NB4 (cell line): ENCODE data around the gene ZNF83.

Experiments
- DNase-seq: peaks from one replicate; pipeline ENCODE4 v3.0.0; 2010; ENCODE audit warnings: low read depth
- H3K4me3 ChIP-seq: one replicate; pipeline ENCODE4 v1.5.1; 2011; ENCODE audit warnings: mild to moderate bottlenecking, low read depth, low read length, moderate library complexity
- MYC ChIP-seq: IDR thresholded peaks from 2 replicates; pipeline ENCODE4 v1.6.1; 2011; ENCODE audit warnings: low read depth, low read length
- POLR2A ChIP-seq: IDR thresholded peaks from 2 replicates; pipeline ENCODE4 v1.6.1; 2011; ENCODE audit warnings: mild to moderate bottlenecking; ENCODE audit not compliant: insufficient read length; ENCODE audit errors: extremely low read depth
- TF ChIP-seq, protein P1 (sequence below): IDR thresholded peaks from one replicate; pipeline ENCODE4 v1.5.1; 2012; ENCODE audit warnings: low read depth, low read length
- TF ChIP-seq, protein P2 (sequence below): IDR thresholded peaks from 2 replicates; pipeline ENCODE4 v1.6.1; 2011; ENCODE audit warnings: low read depth, low read length

Gene ZNF83

DNA sequence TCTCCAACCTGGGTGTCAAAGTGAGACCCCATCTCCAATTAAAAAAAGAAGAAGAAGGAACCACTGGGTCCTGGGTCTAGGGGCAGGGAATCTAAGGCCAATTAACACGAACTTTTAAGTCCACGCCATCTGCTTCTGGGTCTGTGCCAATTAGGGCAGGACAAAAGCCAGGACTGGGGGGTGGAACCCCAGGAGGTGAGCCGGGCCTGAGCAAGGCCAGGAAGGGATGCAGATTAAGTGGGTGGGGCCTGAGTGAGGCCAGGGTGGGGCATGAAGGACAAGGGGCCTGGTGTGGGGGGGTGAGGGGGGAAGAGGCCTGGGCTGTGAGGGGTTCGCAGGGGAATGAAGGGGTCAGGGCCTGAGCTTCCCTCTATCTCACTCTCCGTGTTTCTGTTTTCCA is 26.3 kb upstream of the ZNF83 start:
- TF ChIP-seq, protein P1, sequence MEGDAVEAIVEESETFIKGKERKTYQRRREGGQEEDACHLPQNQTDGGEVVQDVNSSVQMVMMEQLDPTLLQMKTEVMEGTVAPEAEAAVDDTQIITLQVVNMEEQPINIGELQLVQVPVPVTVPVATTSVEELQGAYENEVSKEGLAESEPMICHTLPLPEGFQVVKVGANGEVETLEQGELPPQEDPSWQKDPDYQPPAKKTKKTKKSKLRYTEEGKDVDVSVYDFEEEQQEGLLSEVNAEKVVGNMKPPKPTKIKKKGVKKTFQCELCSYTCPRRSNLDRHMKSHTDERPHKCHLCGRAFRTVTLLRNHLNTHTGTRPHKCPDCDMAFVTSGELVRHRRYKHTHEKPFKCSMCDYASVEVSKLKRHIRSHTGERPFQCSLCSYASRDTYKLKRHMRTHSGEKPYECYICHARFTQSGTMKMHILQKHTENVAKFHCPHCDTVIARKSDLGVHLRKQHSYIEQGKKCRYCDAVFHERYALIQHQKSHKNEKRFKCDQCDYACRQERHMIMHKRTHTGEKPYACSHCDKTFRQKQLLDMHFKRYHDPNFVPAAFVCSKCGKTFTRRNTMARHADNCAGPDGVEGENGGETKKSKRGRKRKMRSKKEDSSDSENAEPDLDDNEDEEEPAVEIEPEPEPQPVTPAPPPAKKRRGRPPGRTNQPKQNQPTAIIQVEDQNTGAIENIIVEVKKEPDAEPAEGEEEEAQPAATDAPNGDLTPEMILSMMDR = no peak
- TF ChIP-seq MYC (no peak), POLR2A (no peak)
- TF ChIP-seq, protein P2, sequence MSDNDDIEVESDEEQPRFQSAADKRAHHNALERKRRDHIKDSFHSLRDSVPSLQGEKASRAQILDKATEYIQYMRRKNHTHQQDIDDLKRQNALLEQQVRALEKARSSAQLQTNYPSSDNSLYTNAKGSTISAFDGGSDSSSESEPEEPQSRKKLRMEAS = no peak
- no peak for DNase-seq
- H3K4me3 ChIP-seq = no peak overlapping the region

DNA sequence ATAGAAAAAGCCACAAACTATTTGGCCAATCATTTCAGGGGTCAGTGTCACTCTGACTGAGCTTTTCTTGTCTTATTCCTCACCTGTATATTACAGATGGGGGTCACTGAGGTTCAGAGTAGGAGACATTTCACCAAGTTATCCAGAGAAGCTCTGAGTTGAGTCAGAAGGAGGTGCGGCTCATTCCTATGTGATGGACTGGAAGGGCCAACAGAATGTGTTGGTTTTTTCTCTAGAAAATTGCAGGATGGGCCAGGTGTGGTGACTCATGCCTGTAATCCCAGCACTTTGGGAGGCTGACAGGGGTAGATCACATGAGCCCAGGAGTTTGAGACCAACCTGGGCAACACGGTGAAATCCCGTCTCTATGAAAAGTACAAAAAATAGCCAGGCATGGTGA is 24.5 kb upstream of the ZNF83 start:
- no peak overlapping the region for H3K4me3 ChIP-seq
- TF ChIP-seq MYC = no peak
- no peak for DNase-seq

DNA sequence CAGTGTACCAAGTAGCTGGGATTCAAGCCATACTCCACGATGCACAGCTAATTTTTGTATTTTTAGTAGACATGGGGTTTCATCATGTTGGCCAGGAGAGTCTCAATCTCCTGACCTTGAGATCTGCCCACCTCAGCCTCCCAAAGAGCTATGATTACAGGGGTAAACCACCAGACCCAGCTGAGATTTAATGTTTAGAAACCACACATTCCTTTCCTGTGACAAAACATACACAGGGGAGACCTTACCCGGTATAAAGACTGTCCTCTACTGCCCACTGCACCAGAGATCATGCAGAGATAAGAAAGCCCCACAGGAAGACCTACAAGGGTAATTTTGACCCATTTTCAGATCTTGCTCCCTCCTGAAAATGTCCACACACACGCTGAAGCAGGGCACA is 22.8 kb upstream of the ZNF83 start:
- no peak for DNase-seq
- no peak overlapping the region for H3K4me3 ChIP-seq
- TF ChIP-seq, protein P2 = no peak
- TF ChIP-seq, protein P1 = no peak
- no peak for TF ChIP-seq MYC
- no peak for TF ChIP-seq POLR2A

DNA sequence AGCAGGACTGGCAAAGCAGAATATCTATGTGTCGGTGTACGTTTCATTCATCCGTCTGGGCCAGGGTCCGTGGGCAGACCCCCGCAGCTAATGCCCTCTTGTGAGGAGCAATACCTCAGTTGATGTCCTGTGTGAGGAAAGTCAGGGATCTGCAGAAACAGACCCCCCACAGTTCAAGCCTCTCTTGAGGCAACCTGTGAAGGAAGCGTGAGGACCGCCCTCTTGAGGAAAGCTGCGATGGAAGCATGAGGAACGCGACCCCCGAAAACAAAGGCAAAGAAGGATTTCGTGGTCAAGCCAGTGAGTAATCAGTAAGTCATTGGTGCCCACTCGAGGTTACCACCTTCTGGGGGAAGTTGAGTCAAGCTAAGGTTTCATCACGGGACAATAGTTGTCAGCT is 20.9 kb upstream of the ZNF83 start:
- TF ChIP-seq, protein P2 = no peak
- TF ChIP-seq MYC (no peak), POLR2A (no peak)

DNA sequence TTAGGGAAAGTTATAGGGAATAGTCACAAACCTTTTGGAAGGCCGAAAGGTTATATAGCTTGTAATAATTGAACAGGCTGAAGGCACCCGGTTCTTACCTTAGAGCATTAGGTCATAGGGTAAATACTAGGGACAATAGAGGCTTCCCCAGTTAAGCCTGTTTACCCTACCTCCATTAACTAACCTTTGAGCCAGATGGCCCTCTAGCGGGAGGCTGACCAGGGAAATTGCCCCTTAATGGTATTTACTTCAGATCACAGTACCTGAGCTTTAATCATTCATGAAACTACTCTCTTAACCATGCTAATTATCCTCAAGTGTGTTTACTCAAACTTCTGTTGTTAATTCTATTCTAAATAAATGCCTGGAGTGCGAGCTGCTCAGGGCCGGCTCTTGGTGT is 20.4 kb upstream of the ZNF83 start:
- TF ChIP-seq, protein P2 = no peak
- TF ChIP-seq MYC (no peak), POLR2A (no peak)
- TF ChIP-seq, protein P1 = no peak
- no peak for DNase-seq
- H3K4me3 ChIP-seq = no peak overlapping the region

More for the DNA sequence above, 20.9 kb upstream of the ZNF83 start:
- no peak for DNase-seq
- H3K4me3 ChIP-seq = no peak overlapping the region

DNA sequence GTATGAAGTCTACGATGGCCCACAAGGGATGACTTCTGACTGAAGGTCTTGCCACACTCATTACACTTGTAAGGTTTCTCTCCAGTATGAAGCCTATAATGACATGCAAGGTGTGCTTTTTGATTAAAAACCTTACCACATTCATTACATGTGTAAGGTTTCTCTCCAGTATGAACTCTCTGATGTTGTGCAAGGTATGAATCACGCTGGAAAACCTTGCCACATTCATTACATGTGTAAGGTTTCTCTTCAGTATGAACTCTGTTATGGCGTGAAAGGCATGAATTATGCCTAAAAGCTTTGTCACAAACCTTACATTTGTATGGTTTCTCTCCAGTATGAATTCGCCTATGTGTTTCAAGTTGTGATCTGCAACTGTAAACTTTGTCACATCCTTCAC is 15.0 kb upstream of the ZNF83 start:
- TF ChIP-seq, protein P1 = no peak
- TF ChIP-seq, protein P2 = no peak
- no peak for TF ChIP-seq POLR2A
- no peak for TF ChIP-seq MYC
- H3K4me3 ChIP-seq = no peak overlapping the region
- no peak for DNase-seq

DNA sequence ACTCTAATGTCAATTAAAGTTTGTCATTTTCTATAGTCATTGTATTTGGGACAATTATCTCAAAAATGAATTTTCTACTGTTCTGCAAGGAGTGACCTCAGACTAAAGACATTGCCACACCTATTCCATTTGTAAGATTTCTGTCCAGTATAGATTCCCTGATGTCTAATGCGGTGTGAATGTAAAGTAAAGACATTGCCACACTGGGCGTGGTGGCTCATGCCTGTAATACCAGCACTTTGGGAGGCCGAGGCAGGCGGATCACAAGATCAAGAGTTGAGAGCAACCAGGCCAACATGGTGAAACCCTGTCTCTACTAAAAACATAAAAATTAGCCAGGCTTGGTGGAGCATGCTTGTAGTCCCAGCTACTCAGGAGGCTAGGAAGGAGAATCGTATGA is 13.8 kb upstream of the ZNF83 start:
- no peak for DNase-seq
- TF ChIP-seq POLR2A (no peak), MYC (no peak)
- TF ChIP-seq, protein P1 = no peak
- TF ChIP-seq, protein P2 = no peak
- H3K4me3 ChIP-seq = no peak overlapping the region
